CD14-positive monocyte (primary cell): Measurements from ENCODE around the gene FAM120B. TPM values are rescaled to one million over a fixed set of nuclear protein-coding genes. Genes with fewer than 3 reads are reported as not detected.
A peak's percentile ranks its signal among the peaks of the same experiment; 100 is the strongest.

Experiments used
- DNase-seq, 3 donors: peaks; one replicate each; pipeline ENCODE4 v3.0.0-alpha.2; 2011 to 2022
- H2AFZ ChIP-seq: 2 replicates; pipeline ENCODE4 v1.6.0; 2012; ENCODE audit warnings: mild to moderate bottlenecking, low read depth, low read length, inconsistent platforms; ENCODE audit not compliant: insufficient read depth, poor library complexity, severe bottlenecking
- H3K27ac ChIP-seq, 2 donors: 1 replicate in 1 of 2; 2 replicates in 1 of 2; pipeline ENCODE4 v1.5.1; 2012 to 2013; ENCODE audit warnings: low read length in 2 of 2, control low read depth in 1 of 2, inconsistent platforms in 1 of 2, low read depth in 1 of 2, mild to moderate bottlenecking in 1 of 2
- H3K27me3 ChIP-seq, 2 donors: one replicate each; pipeline versions ENCODE4 v1.6.0 to v1.6.1; 2011 to 2013; ENCODE audit warnings: low read length in 2 of 2; ENCODE audit not compliant: control insufficient read depth in 2 of 2, insufficient read depth in 2 of 2
- H3K36me3 ChIP-seq, 2 donors: replicated peaks in 1 of 2; 1 replicate in 1 of 2; 2 replicates in 1 of 2; pipeline versions ENCODE4 v1.5.1 to v1.6.1; 2012 to 2013; ENCODE audit warnings: low read length in 2 of 2, control low read depth in 1 of 2, inconsistent platforms in 1 of 2, mild to moderate bottlenecking in 1 of 2; ENCODE audit not compliant: insufficient read depth in 2 of 2, control insufficient read depth in 1 of 2
- H3K4me1 ChIP-seq, 2 donors: 1 replicate in 1 of 2; 2 replicates in 1 of 2; pipeline versions ENCODE4 v1.5.1 to v1.6.1; 2012 to 2013; ENCODE audit warnings: low read length in 2 of 2, control low read depth in 1 of 2, inconsistent platforms in 1 of 2, mild to moderate bottlenecking in 1 of 2, moderate library complexity in 1 of 2; ENCODE audit not compliant: insufficient read depth in 2 of 2, control insufficient read depth in 1 of 2
- H3K4me2 ChIP-seq: replicated peaks from 2 replicates; pipeline ENCODE3; 2012; ENCODE audit warnings: low read length, moderate library complexity, mild to moderate bottlenecking; ENCODE audit not compliant: poor library complexity, severe bottlenecking; ENCODE audit errors: extremely low read depth
- H3K4me3 ChIP-seq, 3 experiments: fragments of 200-600 bp in 1 of 3; sonication (generic) in 1 of 3; replicated peaks in 1 of 3; 1 replicate in 2 of 3; 2 replicates in 1 of 3; pipeline ENCODE4 v1.5.1; 2011 to 2013; ENCODE audit warnings: low read length in 3 of 3, mild to moderate bottlenecking in 3 of 3, control low read depth in 2 of 3, low read depth in 2 of 3, inconsistent platforms in 1 of 3, moderate library complexity in 1 of 3
- H3K79me2 ChIP-seq: 2 replicates; pipeline ENCODE4 v1.6.0; 2012; ENCODE audit warnings: mild to moderate bottlenecking, control low read depth, inconsistent platforms, low read length, moderate library complexity; ENCODE audit not compliant: insufficient read depth
- H3K9ac ChIP-seq: 2 replicates; pipeline ENCODE4 v1.6.0; 2017; ENCODE audit warnings: low read length, mild to moderate bottlenecking; ENCODE audit not compliant: insufficient read depth, poor library complexity, severe bottlenecking
- H3K9me3 ChIP-seq, 2 donors: replicated peaks in 1 of 2; 1 replicate in 1 of 2; 2 replicates in 1 of 2; pipeline versions ENCODE4 v1.5.1 to v1.6.1; 2012 to 2013; ENCODE audit warnings: low read length in 2 of 2, control low read depth in 1 of 2; ENCODE audit not compliant: control insufficient read depth in 1 of 2, insufficient read depth in 1 of 2
- H4K20me1 ChIP-seq: 2 replicates; pipeline ENCODE4 v1.6.0; 2012; ENCODE audit warnings: mild to moderate bottlenecking, low read length, control low read depth, moderate library complexity; ENCODE audit not compliant: insufficient read depth
- H3K27ac Mint-ChIP-seq, 7 donors: one replicate each; pipeline ENCODE4 v1.8.0; 2020; ENCODE audit warnings: mild to moderate bottlenecking in 7 of 7, mixed read lengths in 7 of 7, moderate library complexity in 6 of 7, inconsistent platforms in 2 of 7
- H3K27me3 Mint-ChIP-seq, 3 donors: one replicate each; pipeline ENCODE4 v1.8.0; 2021 to 2022; ENCODE audit warnings: low read depth in 3 of 3, mild to moderate bottlenecking in 3 of 3, mixed read lengths in 3 of 3, moderate library complexity in 3 of 3, inconsistent platforms in 1 of 3
- H3K36me3 Mint-ChIP-seq, 2 donors: one replicate each; pipeline ENCODE4 v1.8.0; 2020; ENCODE audit warnings: mixed read lengths in 2 of 2, inconsistent platforms in 1 of 2, mild to moderate bottlenecking in 1 of 2
- H3K4me1 Mint-ChIP-seq: one replicate; pipeline ENCODE4 v1.8.0; 2020; ENCODE audit warnings: mild to moderate bottlenecking, mixed read lengths
- H3K4me3 Mint-ChIP-seq, 2 donors: one replicate each; pipeline ENCODE4 v1.8.0; 2020; ENCODE audit warnings: mild to moderate bottlenecking in 2 of 2, mixed read lengths in 2 of 2, moderate library complexity in 1 of 2
- H3K9me3 Mint-ChIP-seq, 7 donors: one replicate each; pipeline ENCODE4 v1.8.0; 2020 to 2022; ENCODE audit warnings: mixed read lengths in 7 of 7, mild to moderate bottlenecking in 6 of 7, moderate library complexity in 6 of 7, inconsistent platforms in 2 of 7
- CTCF ChIP-seq: fragments of 200-600 bp; IDR thresholded peaks from one replicate; pipeline ENCODE4 v1.8.0; 2022; ENCODE audit warnings: antibody characterized with exemption, mild to moderate bottlenecking
- WGBS: methylation state at CpG from one replicate; pipeline ENCODE4 v1.1.5; 2013; ENCODE audit warnings: missing lambda C conversion rate; ENCODE audit not compliant: insufficient coverage; 5-methylcytosine and 5-hydroxymethylcytosine counted together
- intact Hi-C, 2 donors: fragments of 100-400 bp; cut with micrococcal nuclease; formaldehyde crosslinking; loops; one replicate each; pipeline versions ENCODE4 v1.15.0 to v1.15.1; 2023
- polyA plus RNA-seq, 3 donors: library from polyadenylated mRNA; depleted of rRNA in 1 of 3; unstranded in 2 of 3; stranded (reverse) in 1 of 3; fragments of 300-500 nt in 2 of 3; fragments of >200 nt in 1 of 3; fragmentation: Illumina TruSeq in 2 of 3; gene quantifications; 1 replicate in 2 of 3; 2 replicates in 1 of 3; pipeline ENCODE4 v1.2.3, GENCODE V29; 2012 to 2021

FAM120B gene
- polyA plus RNA-seq, 3 donors = 10.6 to 20.2 (median 11.2) TPM

GRCh38 chr6:170293341-170294231 lies 13.0 kb upstream of the FAM120B start:
- Histone ChIP-seq H3K9ac (no peak overlapping the region), H3K27ac (no peak overlapping the region), H3K27me3 (peaks cover 71 to 88% of the 10 kb centered on the region in 2 donors), H3K36me3 (no peaks in the 10 kb centered on the region), H3K79me2 (no peaks in the 10 kb centered on the region), H3K4me3 (peak overlapping the region in 1 of 3 experiments; percentile 48), H4K20me1 (no peaks in the 10 kb centered on the region), H3K4me2 (peak overlapping the region; percentile 17), H3K9me3 (peaks cover 0 to 44% of the 10 kb centered on the region in 2 donors), H2AFZ (no peak overlapping the region), H3K4me1 (peaks cover 53 to 75% of the 10 kb centered on the region in 2 donors)
- Mint-ChIP-seq H3K27ac (no peak overlapping the region), H3K4me1 (peaks cover 54% of the 10 kb centered on the region), H3K9me3 (peaks cover 0 to 40% (median 19%) of the 10 kb centered on the region in 7 donors), H3K27me3 (peaks cover 80 to 96% (median 87%) of the 10 kb centered on the region in 3 donors), H3K36me3 (peaks cover 4 to 23% of the 10 kb centered on the region in 2 donors), H3K4me3 (peak overlapping the region; percentile 28 to 87)
- TF ChIP-seq CTCF = no peak
- 0% methylated on average over 9 of the region's 23 CpGs for WGBS
- DNase-seq = no peak
- intact Hi-C loops = no loop called here

- Mint-ChIP-seq H3K27me3 (peaks cover 81 to 96% (median 88%) of the 10 kb centered on the region in 3 donors), H3K4me3 (peak overlapping the region in 1 of 2 donors; percentile 87), H3K9me3 (peaks cover 0 to 35% (median 15%) of the 10 kb centered on the region in 7 donors), H3K36me3 (peaks cover 0 to 19% of the 10 kb centered on the region in 2 donors), H3K4me1 (peaks cover 56% of the 10 kb centered on the region), H3K27ac (no peak overlapping the region)
- Histone ChIP-seq H3K9me3 (peaks cover 0 to 43% of the 10 kb centered on the region in 2 donors), H3K36me3 (no peaks in the 10 kb centered on the region), H2AFZ (no peak overlapping the region), H3K4me1 (peaks cover 51 to 68% of the 10 kb centered on the region in 2 donors), H3K9ac (no peak overlapping the region), H3K27ac (no peak overlapping the region), H3K27me3 (peaks cover 72 to 90% of the 10 kb centered on the region in 2 donors), H3K4me2 (no peak overlapping the region), H4K20me1 (no peaks in the 10 kb centered on the region), H3K79me2 (no peaks in the 10 kb centered on the region), H3K4me3 (no peak overlapping the region)
- WGBS = no CpG with 5 or more reads among the region's 2 CpGs
- no peak for DNase-seq
- no peak for TF ChIP-seq CTCF
- intact Hi-C loops = no loop called here
Observed at GRCh38 chr6:170294298-170294730, 12.2 kb upstream of the FAM120B start.
